AG04450 (cell line): ENCODE measurements around the gene CLCF1. TPM values are rescaled to one million over a fixed set of nuclear protein-coding genes. Genes with fewer than 3 reads are reported as not detected.

ENCODE experiments used
- CTCF ChIA-PET: fragments of 300-600, 350-600 bp; formaldehyde crosslinking; extraction: SDS; loops from one replicate; lab custom pipeline; 2022; ENCODE audit warnings: antibody characterized with exemption, inconsistent platforms; lab: Charles Lee
- POLR2A ChIA-PET: fragments of 350-600 bp; formaldehyde crosslinking; extraction: SDS; loops from one replicate; lab custom pipeline; 2021; ENCODE audit warnings: antibody characterized with exemption, inconsistent platforms; lab: Yijun Ruan, JAX
- DNase-seq: peaks from one replicate; pipeline ENCODE4 v3.0.0-alpha.2; 2011; ENCODE audit warnings: low read depth, low spot score
- H3K27ac ChIP-seq: one replicate; pipeline ENCODE4 v1.5.1; 2012; ENCODE audit warnings: low read depth, low read length, control low read depth
- H3K27me3 ChIP-seq: one replicate; pipeline ENCODE4 v1.6.0; 2012; ENCODE audit warnings: low read length; ENCODE audit not compliant: control insufficient read depth, insufficient read depth
- H3K4me3 ChIP-seq: 2 replicates; pipeline ENCODE4 v1.5.1; 2011; ENCODE audit warnings: mild to moderate bottlenecking, low read depth, low read length, control low read depth
- H3K9me3 ChIP-seq: 2 replicates; pipeline ENCODE4 v1.5.1; 2012; ENCODE audit warnings: low read length; ENCODE audit not compliant: control insufficient read depth, insufficient read depth
- polyA plus RNA-seq: library from polyadenylated mRNA; depleted of rRNA; stranded (reverse); fragments of >200 nt; gene quantifications from 2 replicates; pipeline ENCODE4 v1.2.3, GENCODE V29; 2011
- TF ChIP-seq, protein P1 (sequence below): IDR thresholded peaks from 2 replicates; pipeline ENCODE4 v1.5.1; 2011; ENCODE audit warnings: low read depth, low read length, control low read depth, inconsistent platforms

The CLCF1 gene
- polyA plus RNA-seq, 1 experiment = 11.4 TPM

DNA sequence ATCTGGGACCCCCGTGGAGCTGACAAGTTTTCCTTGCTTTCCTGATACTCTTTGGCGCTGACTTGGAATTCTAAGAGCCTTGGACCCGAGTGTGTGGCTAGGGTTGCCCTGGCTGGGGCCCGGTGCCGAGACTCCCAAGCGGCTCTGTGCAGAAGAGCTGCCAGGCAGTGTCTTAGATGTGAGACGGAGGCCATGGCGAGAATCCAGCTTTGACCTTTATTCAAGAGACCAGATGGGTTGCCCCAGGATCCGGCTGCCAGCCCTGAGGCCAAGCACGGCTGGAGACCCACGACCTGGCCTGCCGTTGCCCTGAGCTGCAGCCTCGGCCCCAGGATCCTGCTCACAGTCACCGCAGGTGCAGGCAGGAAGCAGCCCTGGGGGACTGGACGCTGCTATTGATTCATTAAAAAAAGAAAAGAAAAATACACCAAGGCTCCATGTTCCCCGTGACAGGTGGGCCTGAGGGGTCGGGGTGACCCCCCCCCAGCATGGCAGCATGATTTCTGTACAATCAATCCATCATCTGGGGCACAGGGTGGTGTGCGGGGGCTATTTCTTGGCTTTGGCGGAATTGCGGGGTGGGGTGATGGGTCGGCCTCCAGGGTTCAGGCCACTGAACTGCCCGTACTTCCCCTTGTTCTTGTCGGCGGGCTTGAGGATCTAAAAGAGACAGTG is 24.7 kb upstream of the CLCF1 start:
- H3K27ac ChIP-seq = no peak overlapping the region
- ChIA-PET CTCF (no interaction called here), POLR2A (no interaction called here)

DNA sequence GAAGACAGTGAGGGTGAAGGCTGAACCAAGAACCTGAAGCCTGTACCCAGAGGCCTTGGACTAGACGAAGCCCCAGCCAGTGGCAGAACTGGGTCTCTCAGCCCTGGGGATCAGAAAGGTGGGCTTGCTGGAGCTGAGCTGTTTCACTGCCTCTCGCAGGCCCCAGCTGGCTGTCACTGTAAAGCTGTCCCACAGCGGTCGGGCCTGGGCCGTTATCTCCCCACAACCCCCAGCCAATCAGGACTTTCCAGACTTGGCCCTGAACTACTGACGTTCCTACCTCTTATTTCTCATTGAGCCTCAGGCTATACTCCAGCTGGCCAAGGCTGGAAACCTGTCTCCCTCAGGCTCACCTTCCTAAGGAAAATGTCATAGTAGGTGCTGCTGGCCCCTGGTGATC is 24.1 kb upstream of the CLCF1 start:
- TF ChIP-seq, protein P1, sequence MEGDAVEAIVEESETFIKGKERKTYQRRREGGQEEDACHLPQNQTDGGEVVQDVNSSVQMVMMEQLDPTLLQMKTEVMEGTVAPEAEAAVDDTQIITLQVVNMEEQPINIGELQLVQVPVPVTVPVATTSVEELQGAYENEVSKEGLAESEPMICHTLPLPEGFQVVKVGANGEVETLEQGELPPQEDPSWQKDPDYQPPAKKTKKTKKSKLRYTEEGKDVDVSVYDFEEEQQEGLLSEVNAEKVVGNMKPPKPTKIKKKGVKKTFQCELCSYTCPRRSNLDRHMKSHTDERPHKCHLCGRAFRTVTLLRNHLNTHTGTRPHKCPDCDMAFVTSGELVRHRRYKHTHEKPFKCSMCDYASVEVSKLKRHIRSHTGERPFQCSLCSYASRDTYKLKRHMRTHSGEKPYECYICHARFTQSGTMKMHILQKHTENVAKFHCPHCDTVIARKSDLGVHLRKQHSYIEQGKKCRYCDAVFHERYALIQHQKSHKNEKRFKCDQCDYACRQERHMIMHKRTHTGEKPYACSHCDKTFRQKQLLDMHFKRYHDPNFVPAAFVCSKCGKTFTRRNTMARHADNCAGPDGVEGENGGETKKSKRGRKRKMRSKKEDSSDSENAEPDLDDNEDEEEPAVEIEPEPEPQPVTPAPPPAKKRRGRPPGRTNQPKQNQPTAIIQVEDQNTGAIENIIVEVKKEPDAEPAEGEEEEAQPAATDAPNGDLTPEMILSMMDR = no peak
- no peak for DNase-seq
- POLR2A ChIA-PET = no interaction called here
- H3K27ac ChIP-seq = no peak overlapping the region
- no peak overlapping the region for H3K4me3 ChIP-seq
- H3K9me3 ChIP-seq = peaks cover 3% of the 10 kb centered on the region; the same call in 1 of the 2 replicates
- H3K27me3 ChIP-seq = no peaks in the 10 kb centered on the region
- CTCF ChIA-PET = no interaction called here

More for the DNA sequence above, 24.7 kb upstream of the CLCF1 start:
- Histone ChIP-seq H3K27me3 (no peaks in the 10 kb centered on the region), H3K4me3 (no peak overlapping the region), H3K9me3 (peaks cover 3% of the 10 kb centered on the region; the same call in 1 of the 2 replicates)
- TF ChIP-seq, protein P1 = no peak
- DNase-seq = no peak

DNA sequence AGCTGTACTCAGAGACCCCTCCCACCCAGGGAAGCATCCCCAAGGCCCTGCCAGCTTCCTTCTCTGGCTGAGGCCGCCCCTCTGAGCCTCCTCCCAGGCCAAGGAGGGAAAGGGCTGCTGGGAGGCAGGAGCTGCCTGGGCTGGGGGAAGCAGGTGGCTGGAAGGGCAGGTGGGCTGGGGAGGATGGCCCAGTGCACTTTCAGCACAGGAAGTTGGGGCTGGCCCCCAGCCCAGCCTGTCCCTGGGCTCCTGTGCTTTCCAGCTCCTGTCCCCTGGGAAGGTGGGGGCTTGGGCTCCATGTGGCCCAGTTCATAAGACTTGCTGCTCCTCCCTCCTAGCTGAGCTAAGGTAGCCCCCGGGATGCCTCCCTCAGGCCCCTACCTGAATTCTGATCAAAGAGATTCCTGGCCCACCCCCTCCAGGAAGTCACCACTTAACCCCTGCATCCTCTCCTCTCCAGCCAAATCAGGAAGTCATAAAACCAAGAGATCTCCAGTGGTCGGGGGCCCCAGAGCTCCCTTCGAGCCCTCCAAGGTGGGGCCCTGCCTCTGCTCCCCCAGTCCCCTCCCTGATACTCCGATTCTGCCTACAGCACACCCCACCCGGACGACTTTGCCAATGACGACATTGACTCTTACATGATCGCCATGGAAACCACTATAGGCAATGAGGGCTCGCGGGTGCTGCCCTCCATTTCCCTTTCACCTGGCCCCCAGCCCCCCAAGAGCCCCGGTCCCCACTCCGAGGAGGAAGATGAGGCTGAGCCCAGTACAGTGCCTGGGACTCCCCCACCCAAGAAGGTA is 23.4 kb upstream of the CLCF1 start:
- Histone ChIP-seq H3K27me3 (no peaks in the 10 kb centered on the region), H3K4me3 (no peak overlapping the region), H3K27ac (no peak overlapping the region), H3K9me3 (peaks cover 3% of the 10 kb centered on the region; the same call in 1 of the 2 replicates)
- TF ChIP-seq, protein P1 = no peak
- ChIA-PET CTCF (no interaction called here), POLR2A (no interaction called here)
- DNase-seq = no peak

DNA sequence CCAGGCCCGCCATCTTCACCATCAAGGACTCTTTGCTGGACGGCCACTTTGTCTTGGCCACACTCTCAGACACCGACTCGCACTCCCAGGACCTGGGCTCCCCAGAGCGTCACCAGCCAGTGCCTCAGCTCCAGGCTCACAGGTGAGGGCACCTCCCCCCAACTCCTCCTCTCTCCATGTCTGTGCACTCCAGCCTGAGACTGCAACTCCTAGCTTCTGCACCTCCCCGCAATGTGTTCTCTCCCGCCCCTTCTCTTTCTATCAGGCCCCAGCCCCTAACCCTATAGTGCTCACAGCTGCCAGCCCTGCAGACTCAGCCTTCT is 22.8 kb upstream of the CLCF1 start:
- TF ChIP-seq, protein P1 = no peak
- peaks cover 2% of the 10 kb centered on the region; the same call in 1 of the 2 replicates for H3K9me3 ChIP-seq
- H3K27ac ChIP-seq = no peak overlapping the region
- POLR2A ChIA-PET = no interaction called here
- H3K27me3 ChIP-seq = no peaks in the 10 kb centered on the region
- H3K4me3 ChIP-seq = no peak overlapping the region
- CTCF ChIA-PET = no interaction called here
- DNase-seq = no peak
